ENCODE results near the gene ARMH1.
"Not testable (repeated sequence)": the region's sequence is repeated elsewhere in the genome, so short reads cannot be mapped to it uniquely, and the experiment has no call there.

The ARMH1 gene

GRCh38 chr1:44645476-44646244, 28.9 kb upstream of the ARMH1 start:
- no peak for DNase-seq

- DNase-seq: no peak
These were observed 28.0 kb upstream of the ARMH1 start for GRCh38 chr1:44646261-44647110.

- DNase-seq: no peak
These were observed 26.6 kb upstream of the ARMH1 start for GRCh38 chr1:44647896-44648295.

- no peak for DNase-seq
These were observed 25.8 kb upstream of the ARMH1 start for GRCh38 chr1:44648529-44649250.

GRCh38 chr1:44649788-44650158, 24.7 kb upstream of the ARMH1 start:
- no peak for DNase-seq

- no peak for DNase-seq
These were observed 24.2 kb upstream of the ARMH1 start for GRCh38 chr1:44650159-44650831.

GRCh38 chr1:44651069-44651468, 23.4 kb upstream of the ARMH1 start:
- DNase-seq: no peak

- no peak for DNase-seq
These were observed 21.9 kb upstream of the ARMH1 start for GRCh38 chr1:44652445-44653106.

GRCh38 chr1:44653107-44653964, 21.2 kb upstream of the ARMH1 start:
- no peak for DNase-seq

GRCh38 chr1:44654621-44655187, 19.8 kb upstream of the ARMH1 start:
- DNase-seq: no peak

- DNase-seq: no peak
These were observed 18.9 kb upstream of the ARMH1 start for GRCh38 chr1:44655609-44656008.

- no peak for DNase-seq
These were observed 14.9 kb upstream of the ARMH1 start for GRCh38 chr1:44659566-44659965.

- no peak for DNase-seq
These were observed 14.3 kb upstream of the ARMH1 start for GRCh38 chr1:44660176-44660575.

GRCh38 chr1:44661781-44662682, 12.5 kb upstream of the ARMH1 start:
- no peak for DNase-seq

GRCh38 chr1:44662683-44663030, 11.9 kb upstream of the ARMH1 start:
- no peak for DNase-seq

GRCh38 chr1:44663417-44663816, 11.1 kb upstream of the ARMH1 start:
- no peak for DNase-seq

GRCh38 chr1:44664730-44665370, 9.7 kb upstream of the ARMH1 start:
- DNase-seq: no peak

GRCh38 chr1:44666719-44667118, 7.8 kb upstream of the ARMH1 start:
- not testable (repeated sequence) for DNase-seq
